A673 (cell line): Measurements from ENCODE around the gene CPN2.

ENCODE experiments used
- EZH2 ChIP-seq: fragments of 200-600 bp; sonication (generic); IDR thresholded peaks from 2 replicates; pipeline ENCODE4 v1.6.1; 2017; ENCODE audit warnings: borderline replicate concordance, low read depth, mild to moderate bottlenecking, mixed read lengths, antibody characterized with exemption, low read length; ENCODE audit not compliant: poor library complexity, severe bottlenecking
- TF ChIP-seq, protein P1 (sequence below): fragments of 300-800, 200-600 bp; sonication (generic); conservative IDR thresholded peaks from 2 replicates; pipeline ENCODE4 v1.5.1; 2017; ENCODE audit warnings: low read depth, mild to moderate bottlenecking, antibody characterized with exemption, low read length, moderate library complexity, mixed read lengths

DNA sequence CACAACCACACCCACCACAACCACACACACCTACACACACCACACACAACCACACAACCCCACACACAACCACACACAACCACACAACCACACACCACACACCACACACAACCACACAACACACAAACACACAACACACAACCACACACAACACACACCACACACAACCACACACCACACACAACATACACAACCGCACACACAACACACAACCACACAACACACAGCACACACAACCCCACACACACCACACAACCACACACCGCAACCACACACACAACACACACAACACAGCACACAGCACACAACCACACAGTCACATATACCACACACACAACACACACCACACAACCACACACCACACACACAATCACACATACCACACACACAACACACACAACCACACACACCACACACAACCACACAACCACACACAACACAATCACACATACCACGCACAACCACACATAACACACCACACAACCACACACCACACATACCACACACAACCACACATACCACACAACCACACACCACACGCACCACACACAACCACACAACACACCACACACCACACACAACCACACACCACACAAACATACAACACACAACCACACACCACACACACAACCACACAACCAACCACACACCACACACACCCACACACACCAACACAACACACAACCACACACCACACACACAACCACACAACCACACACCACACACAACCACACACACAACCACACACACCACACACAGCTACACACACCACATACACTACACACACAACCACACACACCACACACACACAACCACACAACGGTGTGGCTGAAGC lies 23.7 kb downstream of the CPN2 start:
- TF ChIP-seq, protein P1, sequence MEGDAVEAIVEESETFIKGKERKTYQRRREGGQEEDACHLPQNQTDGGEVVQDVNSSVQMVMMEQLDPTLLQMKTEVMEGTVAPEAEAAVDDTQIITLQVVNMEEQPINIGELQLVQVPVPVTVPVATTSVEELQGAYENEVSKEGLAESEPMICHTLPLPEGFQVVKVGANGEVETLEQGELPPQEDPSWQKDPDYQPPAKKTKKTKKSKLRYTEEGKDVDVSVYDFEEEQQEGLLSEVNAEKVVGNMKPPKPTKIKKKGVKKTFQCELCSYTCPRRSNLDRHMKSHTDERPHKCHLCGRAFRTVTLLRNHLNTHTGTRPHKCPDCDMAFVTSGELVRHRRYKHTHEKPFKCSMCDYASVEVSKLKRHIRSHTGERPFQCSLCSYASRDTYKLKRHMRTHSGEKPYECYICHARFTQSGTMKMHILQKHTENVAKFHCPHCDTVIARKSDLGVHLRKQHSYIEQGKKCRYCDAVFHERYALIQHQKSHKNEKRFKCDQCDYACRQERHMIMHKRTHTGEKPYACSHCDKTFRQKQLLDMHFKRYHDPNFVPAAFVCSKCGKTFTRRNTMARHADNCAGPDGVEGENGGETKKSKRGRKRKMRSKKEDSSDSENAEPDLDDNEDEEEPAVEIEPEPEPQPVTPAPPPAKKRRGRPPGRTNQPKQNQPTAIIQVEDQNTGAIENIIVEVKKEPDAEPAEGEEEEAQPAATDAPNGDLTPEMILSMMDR = no peak
- no peak for TF ChIP-seq EZH2
